HepG2 (cell line): ENCODE measurements around the gene HS3ST5. TPM values are rescaled to one million over a fixed set of nuclear protein-coding genes. Genes with fewer than 3 reads are reported as not detected.

ENCODE experiments used
- CAMTA2 ChIP-seq: sonication (generic); formaldehyde crosslinking; IDR thresholded peaks from 2 replicates; pipeline ENCODE4 v1.4.0; 2020; ENCODE audit warnings: mild to moderate bottlenecking, missing genetic modification reagents, borderline replicate concordance
- GATAD1 ChIP-seq: IDR thresholded peaks from 2 replicates; pipeline ENCODE4 v1.6.1; 2016; ENCODE audit warnings: missing genetic modification reagents, missing compliant biosample characterization
- KDM3A ChIP-seq: IDR thresholded peaks from 2 replicates; pipeline ENCODE4 v1.6.1; 2018; ENCODE audit warnings: low read depth, missing compliant biosample characterization
- KDM6A ChIP-seq: IDR thresholded peaks from 2 replicates; pipeline ENCODE4 v1.6.1; 2016; ENCODE audit warnings: low read depth
- KMT2B ChIP-seq: IDR thresholded peaks from 2 replicates; pipeline ENCODE4 v1.6.1; 2016; ENCODE audit warnings: missing genetic modification reagents, missing compliant biosample characterization
- MTA3 ChIP-seq: sonication (generic); formaldehyde crosslinking; IDR thresholded peaks from 2 replicates; pipeline ENCODE4 v1.4.0; 2020; ENCODE audit warnings: missing genetic modification reagents
- NR2F1 ChIP-seq, 2 experiments: fragments of 450-650 bp in 1 of 2; formaldehyde crosslinking in 1 of 2; IDR thresholded peaks; 2 replicates each; pipeline versions ENCODE4 v1.5.0 to v1.6.1; 2016 to 2020; ENCODE audit warnings: mild to moderate bottlenecking in 1 of 2, missing compliant biosample characterization in 1 of 2, missing genetic modification reagents in 1 of 2, moderate library complexity in 1 of 2
- PHB2 ChIP-seq: fragments of 450-650 bp; IDR thresholded peaks from 2 replicates; pipeline ENCODE4 v1.6.1; 2018; ENCODE audit not compliant: partially characterized antibody
- RXRB ChIP-seq: IDR thresholded peaks from 2 replicates; pipeline ENCODE4 v1.6.1; 2016; ENCODE audit warnings: borderline replicate concordance, missing genetic modification reagents, missing compliant biosample characterization
- SMARCC2 ChIP-seq: fragments of 450-650 bp; IDR thresholded peaks from 2 replicates; pipeline ENCODE4 v1.6.1; 2017; ENCODE audit warnings: antibody characterized with exemption, mild to moderate bottlenecking
- THAP11 ChIP-seq: IDR thresholded peaks from 2 replicates; pipeline ENCODE4 v1.6.1; 2016; ENCODE audit warnings: missing biosample characterization, missing genetic modification reagents
- ZBTB3 ChIP-seq: sonication (generic); formaldehyde crosslinking; IDR thresholded peaks from 2 replicates; pipeline ENCODE4 v1.4.0; 2020; ENCODE audit warnings: low read depth, mild to moderate bottlenecking, moderate library complexity, missing genetic modification reagents, borderline replicate concordance
- ZFP62 ChIP-seq: sonication (generic); formaldehyde crosslinking; IDR thresholded peaks from 2 replicates; pipeline ENCODE4 v1.4.0; 2020; ENCODE audit warnings: missing genetic modification reagents
- ZNF354B ChIP-seq: sonication (generic); formaldehyde crosslinking; IDR thresholded peaks from 2 replicates; pipeline ENCODE4 v1.8.0; 2022; ENCODE audit warnings: mild to moderate bottlenecking, missing genetic modification reagents
- ZNF383 ChIP-seq: sonication (generic); formaldehyde crosslinking; IDR thresholded peaks from 2 replicates; pipeline ENCODE4 v1.4.0; 2020; ENCODE audit warnings: missing genetic modification reagents, mild to moderate bottlenecking, borderline replicate concordance
- ZNF619 ChIP-seq: sonication (generic); formaldehyde crosslinking; IDR thresholded peaks from 2 replicates; pipeline ENCODE4 v1.4.0; 2020; ENCODE audit warnings: mild to moderate bottlenecking, missing genetic modification reagents
- polyA plus RNA-seq, 8 experiments: library from polyadenylated mRNA; depleted of rRNA in 3 of 8; stranded (reverse) in 7 of 8; unstranded in 1 of 8; fragments of >200 nt; fragmentation: Illumina TruSeq in 4 of 8; extraction: Trizol in 4 of 8; gene quantifications; 2 replicates each; pipeline versions ENCODE4 v1.2.1 to v1.2.3, GENCODE V29; 2011 to 2016; ENCODE audit warnings: low read depth in 4 of 8, missing spikeins in 1 of 8, mixed read lengths in 1 of 8; ENCODE audit not compliant: insufficient read depth in 1 of 8
- total RNA-seq, 5 experiments: library from RNA; depleted of rRNA; stranded (reverse); fragments of >200 nt; fragmentation: Illumina TruSeq; extraction: Trizol; gene quantifications; 2 replicates each; pipeline ENCODE4 v1.2.3, GENCODE V29; 2016; ENCODE audit warnings: low read depth in 1 of 5
- TF ChIP-seq, protein P1 (sequence below): sonication (generic); formaldehyde crosslinking; IDR thresholded peaks from 2 replicates; pipeline ENCODE4 v1.5.0; 2020; ENCODE audit warnings: missing genetic modification reagents, mild to moderate bottlenecking, borderline replicate concordance
- TF ChIP-seq, protein P2 (sequence below): sonication (generic); formaldehyde crosslinking; IDR thresholded peaks from one replicate; pipeline ENCODE4 v1.5.1; 2020; ENCODE audit warnings: mild to moderate bottlenecking, missing genetic modification reagents; ENCODE audit errors: not compliant biosample characterization
- TF ChIP-seq, protein P3 (sequence below): sonication (generic); formaldehyde crosslinking; IDR thresholded peaks from 2 replicates; pipeline ENCODE4 v1.5.1; 2020; ENCODE audit warnings: missing genetic modification reagents, mild to moderate bottlenecking, borderline replicate concordance

HS3ST5 gene
- total and polyA plus RNA-seq, 2 of the 13 experiments (the other 11 are each of a cell fraction or from before 2014, with no cell fraction given), result 1.1 to 1.6 TPM

DNA sequence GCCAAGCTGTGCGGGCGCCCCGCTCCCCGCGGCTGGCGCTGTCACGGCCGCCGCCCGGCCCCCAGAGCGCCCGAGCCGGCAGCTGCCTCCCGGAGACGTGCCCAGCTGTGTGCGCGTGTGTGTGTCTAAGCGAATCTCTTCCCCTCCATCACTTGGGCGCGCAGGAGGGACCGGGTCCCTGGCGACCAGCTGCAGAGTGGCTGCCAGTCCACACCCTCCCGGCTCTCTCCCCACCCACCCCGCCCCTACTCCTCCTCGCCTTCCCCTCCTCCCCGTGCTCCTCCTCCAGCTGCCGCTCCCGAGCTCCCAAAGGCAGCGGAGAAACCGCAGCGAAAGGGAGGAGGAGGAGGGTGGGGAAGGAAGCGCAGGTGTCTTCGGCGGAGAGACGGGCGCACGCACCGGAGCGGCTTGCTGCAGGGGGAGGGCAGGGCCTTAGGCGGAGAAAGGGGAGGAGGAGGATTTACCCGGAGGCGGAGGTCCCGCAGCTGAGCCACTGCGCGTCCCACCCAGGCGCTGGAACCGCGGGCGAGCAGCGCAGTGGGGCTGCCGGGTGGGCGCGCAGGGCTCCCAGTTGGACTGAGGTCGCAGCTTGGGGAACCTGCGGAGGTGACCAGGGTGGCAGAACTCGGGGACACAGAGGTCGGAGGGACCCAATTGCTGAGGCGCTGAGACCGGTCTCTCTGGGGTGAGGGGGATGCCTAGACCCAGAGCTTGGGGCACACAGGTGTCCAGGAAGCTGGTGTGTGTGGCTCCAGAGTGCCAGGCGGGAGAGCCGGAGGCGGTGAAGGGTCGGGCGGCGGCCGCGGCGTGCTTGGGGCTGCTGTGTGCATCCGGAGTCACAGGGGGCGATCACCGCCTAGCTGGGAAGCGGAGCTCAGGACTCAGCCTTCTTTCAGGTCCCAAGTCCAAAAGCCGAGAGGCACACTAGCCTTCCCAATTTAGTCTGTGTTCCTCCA is at the start of gene HS3ST5 (continued):
- no peak for TF ChIP-seq ZFP62 (CRISPR knock-in tag)
- no peak for TF ChIP-seq KDM6A (CRISPR knock-in tag)
- no peak for TF ChIP-seq ZNF383 (CRISPR knock-in tag)
- TF ChIP-seq MTA3 (CRISPR knock-in tag), result no peak
- TF ChIP-seq ZBTB3, result no peak
- TF ChIP-seq CAMTA2 (CRISPR knock-in tag), result no peak
- TF ChIP-seq, protein P1, sequence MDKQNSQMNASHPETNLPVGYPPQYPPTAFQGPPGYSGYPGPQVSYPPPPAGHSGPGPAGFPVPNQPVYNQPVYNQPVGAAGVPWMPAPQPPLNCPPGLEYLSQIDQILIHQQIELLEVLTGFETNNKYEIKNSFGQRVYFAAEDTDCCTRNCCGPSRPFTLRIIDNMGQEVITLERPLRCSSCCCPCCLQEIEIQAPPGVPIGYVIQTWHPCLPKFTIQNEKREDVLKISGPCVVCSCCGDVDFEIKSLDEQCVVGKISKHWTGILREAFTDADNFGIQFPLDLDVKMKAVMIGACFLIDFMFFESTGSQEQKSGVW (CRISPR knock-in tag), result no peak
- peak; percentile 69; the same call in 1 of the 2 replicates for TF ChIP-seq ZNF354B (CRISPR knock-in tag)
- no peak for TF ChIP-seq KDM3A (CRISPR knock-in tag)
- no peak for TF ChIP-seq SMARCC2
- TF ChIP-seq GATAD1 (CRISPR knock-in tag), result no peak
- TF ChIP-seq, protein P2, sequence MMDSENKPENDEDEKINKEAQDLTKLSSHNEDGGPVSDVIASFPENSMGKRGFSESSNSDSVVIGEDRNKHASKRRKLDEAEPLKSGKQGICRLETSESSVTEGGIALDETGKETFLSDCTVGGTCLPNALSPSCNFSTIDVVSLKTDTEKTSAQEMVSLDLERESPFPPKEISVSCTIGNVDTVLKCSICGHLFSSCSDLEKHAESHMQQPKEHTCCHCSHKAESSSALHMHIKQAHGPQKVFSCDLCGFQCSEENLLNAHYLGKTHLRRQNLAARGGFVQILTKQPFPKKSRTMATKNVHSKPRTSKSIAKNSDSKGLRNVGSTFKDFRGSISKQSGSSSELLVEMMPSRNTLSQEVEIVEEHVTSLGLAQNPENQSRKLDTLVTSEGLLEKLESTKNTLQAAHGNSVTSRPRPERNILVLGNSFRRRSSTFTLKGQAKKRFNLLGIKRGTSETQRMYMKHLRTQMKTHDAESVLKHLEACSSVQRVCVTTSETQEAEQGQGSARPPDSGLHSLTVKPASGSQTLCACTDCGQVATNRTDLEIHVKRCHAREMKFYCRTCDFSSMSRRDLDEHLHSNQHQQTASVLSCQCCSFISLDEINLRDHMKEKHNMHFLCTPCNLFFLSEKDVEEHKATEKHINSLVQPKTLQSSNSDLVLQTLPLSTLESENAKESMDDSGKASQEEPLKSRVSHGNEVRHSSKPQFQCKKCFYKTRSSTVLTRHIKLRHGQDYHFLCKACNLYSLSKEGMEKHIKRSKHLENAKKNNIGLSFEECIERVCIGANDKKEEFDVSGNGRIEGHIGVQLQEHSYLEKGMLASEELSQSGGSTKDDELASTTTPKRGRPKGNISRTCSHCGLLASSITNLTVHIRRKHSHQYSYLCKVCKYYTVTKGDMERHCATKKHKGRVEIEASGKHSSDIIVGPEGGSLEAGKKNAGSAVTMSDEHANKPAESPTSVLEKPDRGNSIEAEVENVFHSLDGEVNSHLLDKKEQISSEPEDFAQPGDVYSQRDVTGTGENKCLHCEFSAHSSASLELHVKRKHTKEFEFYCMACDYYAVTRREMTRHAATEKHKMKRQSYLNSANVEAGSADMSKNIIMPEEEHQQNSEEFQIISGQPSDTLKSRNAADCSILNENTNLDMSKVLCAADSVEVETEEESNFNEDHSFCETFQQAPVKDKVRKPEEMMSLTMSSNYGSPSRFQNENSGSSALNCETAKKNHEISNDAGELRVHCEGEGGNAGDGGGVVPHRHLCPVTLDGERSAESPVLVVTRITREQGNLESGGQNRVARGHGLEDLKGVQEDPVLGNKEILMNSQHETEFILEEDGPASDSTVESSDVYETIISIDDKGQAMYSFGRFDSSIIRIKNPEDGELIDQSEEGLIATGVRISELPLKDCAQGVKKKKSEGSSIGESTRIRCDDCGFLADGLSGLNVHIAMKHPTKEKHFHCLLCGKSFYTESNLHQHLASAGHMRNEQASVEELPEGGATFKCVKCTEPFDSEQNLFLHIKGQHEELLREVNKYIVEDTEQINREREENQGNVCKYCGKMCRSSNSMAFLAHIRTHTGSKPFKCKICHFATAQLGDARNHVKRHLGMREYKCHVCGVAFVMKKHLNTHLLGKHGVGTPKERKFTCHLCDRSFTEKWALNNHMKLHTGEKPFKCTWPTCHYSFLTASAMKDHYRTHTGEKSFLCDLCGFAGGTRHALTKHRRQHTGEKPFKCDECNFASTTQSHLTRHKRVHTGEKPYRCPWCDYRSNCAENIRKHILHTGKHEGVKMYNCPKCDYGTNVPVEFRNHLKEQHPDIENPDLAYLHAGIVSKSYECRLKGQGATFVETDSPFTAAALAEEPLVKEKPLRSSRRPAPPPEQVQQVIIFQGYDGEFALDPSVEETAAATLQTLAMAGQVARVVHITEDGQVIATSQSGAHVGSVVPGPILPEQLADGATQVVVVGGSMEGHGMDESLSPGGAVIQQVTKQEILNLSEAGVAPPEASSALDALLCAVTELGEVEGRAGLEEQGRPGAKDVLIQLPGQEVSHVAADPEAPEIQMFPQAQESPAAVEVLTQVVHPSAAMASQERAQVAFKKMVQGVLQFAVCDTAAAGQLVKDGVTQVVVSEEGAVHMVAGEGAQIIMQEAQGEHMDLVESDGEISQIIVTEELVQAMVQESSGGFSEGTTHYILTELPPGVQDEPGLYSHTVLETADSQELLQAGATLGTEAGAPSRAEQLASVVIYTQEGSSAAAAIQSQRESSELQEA (CRISPR knock-in tag), result no peak
- TF ChIP-seq NR2F1 (CRISPR knock-in tag; IDR thresholded peaks at IDR 0.05), result no peak
- TF ChIP-seq THAP11, result peak; percentile 53; the same call in 1 of the 2 replicates
- TF ChIP-seq KMT2B, result no peak
- TF ChIP-seq, protein P3, sequence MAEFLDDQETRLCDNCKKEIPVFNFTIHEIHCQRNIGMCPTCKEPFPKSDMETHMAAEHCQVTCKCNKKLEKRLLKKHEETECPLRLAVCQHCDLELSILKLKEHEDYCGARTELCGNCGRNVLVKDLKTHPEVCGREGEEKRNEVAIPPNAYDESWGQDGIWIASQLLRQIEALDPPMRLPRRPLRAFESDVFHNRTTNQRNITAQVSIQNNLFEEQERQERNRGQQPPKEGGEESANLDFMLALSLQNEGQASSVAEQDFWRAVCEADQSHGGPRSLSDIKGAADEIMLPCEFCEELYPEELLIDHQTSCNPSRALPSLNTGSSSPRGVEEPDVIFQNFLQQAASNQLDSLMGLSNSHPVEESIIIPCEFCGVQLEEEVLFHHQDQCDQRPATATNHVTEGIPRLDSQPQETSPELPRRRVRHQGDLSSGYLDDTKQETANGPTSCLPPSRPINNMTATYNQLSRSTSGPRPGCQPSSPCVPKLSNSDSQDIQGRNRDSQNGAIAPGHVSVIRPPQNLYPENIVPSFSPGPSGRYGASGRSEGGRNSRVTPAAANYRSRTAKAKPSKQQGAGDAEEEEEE, result no peak
- TF ChIP-seq PHB2, result no peak
- TF ChIP-seq RXRB (CRISPR knock-in tag), result no peak
- TF ChIP-seq ZNF619 (CRISPR knock-in tag), result 0 out of 2 replicates have a peak, but pooled peaks have one; percentile 81
